B cell (primary cell): Measurements from ENCODE around the gene SYTL1. TPM values are rescaled to one million over a fixed set of nuclear protein-coding genes. Genes with fewer than 3 reads are reported as not detected.

Experiments used
- ATAC-seq: fragments of 200-7000 bp; cut with Tn5 transposase; one replicate; pipeline ENCODE4 v1.10.0; 2021; ENCODE audit warnings: low read depth, mild to moderate bottlenecking, moderate number of reproducible peaks, moderate library complexity
- CTCF ChIA-PET: fragments of 350-600 bp; sonication (Branson Sonifier 250); formaldehyde crosslinking; loops from one replicate; lab custom pipeline; 2021; ENCODE audit warnings: antibody characterized with exemption, inconsistent platforms; lab: Charles Lee
- POLR2A ChIA-PET: fragments of 350-600 bp; sonication (Branson Sonifier 250); formaldehyde crosslinking; loops from one replicate; lab custom pipeline; 2021; ENCODE audit warnings: antibody characterized with exemption; lab: Charles Lee
- DNase-seq: peaks from one replicate; pipeline ENCODE4 v3.0.0; 2013
- H2AFZ ChIP-seq: 2 replicates; pipeline ENCODE4 v1.6.1; 2012; ENCODE audit warnings: mild to moderate bottlenecking, low read depth, low read length; ENCODE audit not compliant: insufficient read depth, poor library complexity, severe bottlenecking
- H3K27ac ChIP-seq, 2 donors: 1 replicate in 1 of 2; 2 replicates in 1 of 2; pipeline ENCODE4 v1.5.1; 2012 to 2013; ENCODE audit warnings: low read length in 2 of 2, mild to moderate bottlenecking in 2 of 2, moderate library complexity in 1 of 2
- H3K27me3 ChIP-seq, 4 experiments: fragments of 200-600 bp in 1 of 4; sonication (generic) in 1 of 4; replicated peaks in 1 of 4; 1 replicate in 2 of 4; 2 replicates in 2 of 4; pipeline versions ENCODE4 v1.6.1 to v1.7.0; 2013 to 2016; ENCODE audit warnings: low read length in 3 of 4, mild to moderate bottlenecking in 2 of 4, mixed read lengths in 1 of 4, moderate library complexity in 1 of 4; ENCODE audit not compliant: insufficient read depth in 4 of 4, control insufficient read depth in 3 of 4; ENCODE audit errors: control extremely low read depth in 1 of 4
- H3K36me3 ChIP-seq, 2 experiments: replicated peaks in 1 of 2; 1 replicate in 1 of 2; 2 replicates in 1 of 2; pipeline versions ENCODE4 v1.6.1 to v1.7.1; 2013; ENCODE audit warnings: low read length in 1 of 2; ENCODE audit not compliant: insufficient read depth in 2 of 2, control insufficient read depth in 1 of 2; ENCODE audit errors: control extremely low read depth in 1 of 2, extremely low read depth in 1 of 2
- H3K4me1 ChIP-seq, 2 donors: fragments of 200-600 bp in 1 of 2; sonication (generic) in 1 of 2; 1 replicate in 1 of 2; 2 replicates in 1 of 2; pipeline versions ENCODE4 v1.5.1 to v1.6.1; 2013 to 2017; ENCODE audit warnings: low read length in 2 of 2; ENCODE audit not compliant: control insufficient read depth in 2 of 2, insufficient read depth in 2 of 2
- H3K4me2 ChIP-seq: replicated peaks from 2 replicates; pipeline ENCODE3; 2012; ENCODE audit warnings: mild to moderate bottlenecking, low read depth, low read length; ENCODE audit not compliant: poor library complexity, severe bottlenecking
- H3K4me3 ChIP-seq, 5 experiments: fragments of 200-600 bp in 1 of 5; sonication (generic) in 1 of 5; 1 replicate in 3 of 5; 2 replicates in 2 of 5; pipeline versions ENCODE4 v1.5.1 to v1.7.0; 2011 to 2016; ENCODE audit warnings: low read length in 4 of 5, mild to moderate bottlenecking in 4 of 5, low read depth in 2 of 5, control low read depth in 1 of 5, moderate library complexity in 1 of 5; ENCODE audit not compliant: insufficient read depth in 1 of 5; ENCODE audit errors: control extremely low read depth in 1 of 5, extremely low read depth in 1 of 5
- H3K79me2 ChIP-seq: fragments of 200-600 bp; sonication (generic); one replicate; pipeline ENCODE4 v1.6.0; 2016; ENCODE audit warnings: low read length; ENCODE audit not compliant: control insufficient read depth, insufficient read depth
- H3K9ac ChIP-seq: fragments of 200-600 bp; sonication (generic); 2 replicates; pipeline ENCODE4 v1.6.1; 2017; ENCODE audit warnings: mild to moderate bottlenecking, low read length, moderate library complexity
- H3K9me3 ChIP-seq, 3 donors: one replicate each; pipeline versions ENCODE4 v1.6.1 to v1.7.1; 2013; ENCODE audit warnings: low read length in 2 of 3; ENCODE audit not compliant: control insufficient read depth in 2 of 3, insufficient read depth in 1 of 3; ENCODE audit errors: control extremely low read depth in 1 of 3
- H4K20me1 ChIP-seq: 2 replicates; pipeline ENCODE4 v1.6.0; 2012; ENCODE audit warnings: mild to moderate bottlenecking, low read length; ENCODE audit not compliant: insufficient read depth, control insufficient read depth, poor library complexity, severe bottlenecking
- H3K27ac Mint-ChIP-seq: one replicate; pipeline ENCODE4 v1.8.0; 2021; ENCODE audit warnings: mixed read lengths
- H3K27me3 Mint-ChIP-seq: one replicate; pipeline ENCODE4 v1.8.0; 2021; ENCODE audit warnings: mixed read lengths
- H3K4me1 Mint-ChIP-seq: one replicate; pipeline ENCODE4 v1.8.0; 2021; ENCODE audit warnings: mixed read lengths
- H3K4me3 Mint-ChIP-seq: one replicate; pipeline ENCODE4 v1.8.0; 2021; ENCODE audit warnings: mixed read lengths
- H3K9me3 Mint-ChIP-seq: one replicate; pipeline ENCODE4 v1.8.0; 2022; ENCODE audit warnings: mixed read lengths; ENCODE audit not compliant: insufficient read depth
- CTCF ChIP-seq: fragments of 200-600 bp; IDR thresholded peaks from one replicate; pipeline ENCODE4 v1.8.0; 2022; ENCODE audit warnings: antibody characterized with exemption, mild to moderate bottlenecking
- EZH2 ChIP-seq: IDR thresholded peaks from 2 replicates; pipeline ENCODE4 v1.6.1; 2012; ENCODE audit warnings: borderline replicate concordance, low read depth, mild to moderate bottlenecking, moderate library complexity, low read length; ENCODE audit not compliant: insufficient read depth, poor library complexity, severe bottlenecking
- WGBS: methylation state at CpG from one replicate; pipeline ENCODE4 v1.1.5; 2013; ENCODE audit warnings: missing lambda C conversion rate; ENCODE audit not compliant: insufficient coverage; 5-methylcytosine and 5-hydroxymethylcytosine counted together
- intact Hi-C: fragments of 100-400 bp; cut with micrococcal nuclease; formaldehyde crosslinking; loops from one replicate; pipeline ENCODE4 v1.10.0; 2022
- polyA plus RNA-seq: library from polyadenylated mRNA; depleted of rRNA; stranded (reverse); fragments of >200 nt; gene quantifications from 2 replicates; pipeline ENCODE4 v1.2.3, GENCODE V29; 2012
- total RNA-seq, 2 donors: library from RNA; stranded (reverse); fragments of 120-200 nt in 1 of 2; gene quantifications; 1 replicate in 1 of 2; 2 replicates in 1 of 2; pipeline versions ENCODE4 v1.2.3 to v1.2.4, GENCODE V29; 2013 to 2022

Gene SYTL1
- total and polyA plus RNA-seq, 2 donors (not counting 1 experiment from before 2014, with no cell fraction given): 159 to 444 TPM

GRCh38 chr1:27349784-27350662 is 8.2 kb downstream of the SYTL1 start:
- peaks cover 18% of the 10 kb centered on the region for H3K4me1 Mint-ChIP-seq
- Histone ChIP-seq H3K4me3 (peak overlapping the region in 3 of 5 experiments; percentile 24 to 41 (median 27)), H3K4me1 (peaks cover 6 to 13% of the 10 kb centered on the region in 2 donors), H3K27ac (no peak overlapping the region), H4K20me1 (peaks cover 12% of the 10 kb centered on the region), H3K9ac (peak overlapping the region; percentile 19), H3K79me2 (peaks cover 35% of the 10 kb centered on the region), H3K9me3 (no peaks in the 10 kb centered on the region), H3K36me3 (peaks cover 0 to 58% of the 10 kb centered on the region in 2 experiments), H3K4me2 (peak overlapping the region; percentile 71), H3K27me3 (no peaks in the 10 kb centered on the region), H2AFZ (peak overlapping the region; percentile 38)
- ChIA-PET POLR2A (interaction anchor here (1.9 kb wide), 1 partner anchor 9 kb away, joined by 11 read pairs; the partner anchor contains the start of gene SYTL1), CTCF (interaction anchor here (0.8 to 11.1 kb wide), 7 partner anchors 8 to 51 kb away, joined by 3 to 135 read pairs (median 6); partner anchors contain the start of genes CD164L2 and GPR3)
- DNase-seq (no peak), ATAC-seq (peak; percentile 65)
- H3K27me3 Mint-ChIP-seq: no peaks in the 10 kb centered on the region
- intact Hi-C loops: loop anchor here (1.0 kb wide), 1 partner anchor 9 kb away; no protein-coding TSS in a partner anchor
- WGBS: 87% methylated on average over 83 of the region's 84 CpGs
- no peak overlapping the region for H3K27ac Mint-ChIP-seq
- TF ChIP-seq CTCF (no peak), EZH2 (no peak)
- H3K4me3 Mint-ChIP-seq: peak overlapping the region; percentile 50
- no peaks in the 10 kb centered on the region for H3K9me3 Mint-ChIP-seq
